GM13977 (cell line): Measurements from ENCODE around the gene PRRX2.

Source experiments
- DNase-seq: peaks from one replicate; pipeline ENCODE4 v3.0.0; 2012; ENCODE audit warnings: low spot score
- CTCF ChIP-seq: IDR thresholded peaks from 2 replicates; pipeline ENCODE4 v1.5.1; 2012; ENCODE audit warnings: mild to moderate bottlenecking, control low read depth; ENCODE audit not compliant: insufficient read depth; ENCODE audit errors: extremely low read depth, missing control alignments
- in situ Hi-C: fragments of 300-500 bp; cut with MboI; formaldehyde crosslinking; loops from one replicate; pipeline ENCODE4 v1.12.0; 2022; ENCODE audit warnings: low sequenced_read_pairs, low pct_unique_long_range_greater_than_20kb, mixed read lengths, inconsistent platforms; ENCODE audit not compliant: unreplicated experiment

PRRX2 gene

GRCh38 chr9:129685220-129685932 lies 19.9 kb downstream of the PRRX2 start:
- no peak for DNase-seq
- no peak for TF ChIP-seq CTCF
- in situ Hi-C loops: no loop called here

DNA sequence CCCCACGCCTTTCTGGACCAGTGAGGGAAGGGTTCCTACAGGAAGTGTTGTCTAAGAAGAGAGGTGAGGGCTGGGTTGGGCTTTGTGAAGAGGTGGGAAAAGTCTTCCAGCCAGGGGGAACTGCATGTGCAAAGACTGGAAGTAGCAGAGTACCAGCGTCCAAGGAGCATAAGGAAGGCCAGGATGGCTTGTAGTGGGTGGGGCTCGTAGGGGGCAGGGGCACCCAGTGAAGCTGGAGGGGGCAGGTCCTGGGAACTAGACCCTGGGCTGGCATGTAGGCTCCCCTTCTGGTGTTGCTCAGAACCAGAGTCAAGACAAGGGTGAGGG lies 20.4 kb downstream of the PRRX2 start:
- in situ Hi-C loops: no loop called here
- no peak for TF ChIP-seq CTCF
- no peak for DNase-seq

GRCh38 chr9:129686736-129687135 lies 21.3 kb downstream of the PRRX2 start:
- no peak for DNase-seq
- in situ Hi-C loops: no loop called here
- no peak for TF ChIP-seq CTCF

DNA sequence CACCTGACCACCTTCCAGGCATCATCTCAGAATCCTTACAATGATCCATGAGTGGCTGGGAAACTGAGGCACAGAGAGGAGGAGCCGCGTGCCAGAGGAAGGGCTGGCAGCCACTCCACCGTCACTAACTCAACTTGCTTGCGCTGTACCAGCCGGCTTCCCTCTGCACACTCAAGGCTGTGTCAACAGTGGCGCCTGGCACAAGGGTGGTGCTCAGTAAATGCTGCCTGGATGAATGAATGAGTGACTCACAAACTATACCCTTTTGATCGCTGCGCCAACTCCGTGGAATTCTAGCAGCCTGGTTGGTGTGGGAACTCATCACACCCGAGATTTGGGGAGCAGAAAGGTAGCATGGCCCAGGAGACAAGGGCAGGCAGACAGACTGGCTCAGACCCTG lies 21.9 kb downstream of the PRRX2 start:
- TF ChIP-seq CTCF: no peak
- DNase-seq: no peak
- in situ Hi-C loops: no loop called here

DNA sequence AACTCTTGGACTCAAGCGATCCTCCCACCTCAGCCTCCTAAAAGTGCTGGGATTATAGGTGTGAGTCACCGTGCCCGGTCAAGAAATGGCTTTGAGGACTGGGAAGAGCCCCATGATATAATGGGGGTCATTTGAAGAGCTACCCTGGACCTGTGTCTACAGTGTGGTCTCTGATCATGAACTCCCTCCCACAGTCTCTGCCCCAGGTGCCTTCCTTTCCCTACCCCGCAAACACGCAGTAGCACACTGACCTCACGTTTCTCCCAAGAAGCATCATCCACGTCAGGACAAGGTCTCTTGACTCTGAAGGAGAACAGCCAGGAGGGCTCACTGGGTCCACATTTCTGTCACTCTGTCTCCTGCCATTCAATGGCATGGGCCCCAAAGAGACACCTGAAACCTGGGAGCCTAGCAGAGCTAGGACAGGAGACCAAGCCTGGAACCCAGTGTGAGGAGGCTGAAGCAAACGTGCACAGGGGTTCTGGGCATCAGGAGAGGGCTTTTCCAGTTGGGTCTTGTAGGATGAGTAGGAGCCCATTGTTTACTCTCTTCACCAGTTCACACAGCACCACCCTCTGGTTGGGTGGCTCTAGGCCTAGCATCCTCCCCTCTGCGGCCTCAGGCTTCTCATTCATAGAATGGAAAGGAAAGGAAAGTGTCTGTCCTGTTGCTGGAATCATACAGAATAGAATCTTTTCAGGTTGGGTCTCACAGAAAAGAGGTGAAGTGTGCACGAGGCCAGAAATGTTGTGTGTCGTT lies 23.0 kb downstream of the PRRX2 start:
- DNase-seq: no peak
- no peak for TF ChIP-seq CTCF
- in situ Hi-C loops: no loop called here

DNA sequence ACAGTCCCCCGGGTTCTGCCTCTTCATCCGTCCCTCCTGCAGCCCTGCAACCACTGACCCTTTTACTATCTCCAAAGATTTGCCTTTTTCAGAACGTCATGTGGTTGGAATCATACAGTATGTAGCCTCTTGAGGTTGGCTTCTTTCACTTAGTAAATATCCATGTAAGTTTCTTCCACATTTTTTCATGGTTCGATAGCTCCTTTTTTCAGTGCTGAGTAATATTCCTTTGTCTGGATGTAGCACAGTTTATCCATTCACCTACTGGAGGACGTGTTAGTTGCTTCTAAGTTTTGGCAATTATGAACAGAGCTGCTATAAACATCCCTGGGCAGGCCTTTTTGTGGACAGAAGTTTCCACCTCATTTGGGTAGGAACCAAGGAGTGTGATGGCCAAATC lies 27.1 kb downstream of the PRRX2 start:
- in situ Hi-C loops: no loop called here
- no peak for DNase-seq
- TF ChIP-seq CTCF: no peak
